GM21526 (cell line): ENCODE measurements around the gene PRIM1.
"Not testable (repeated sequence)": the region's sequence is repeated elsewhere in the genome, so short reads cannot be mapped to it uniquely, and the experiment has no call there.

Experiments used
- ATAC-seq: cut with Tn5 transposase; IDR thresholded peaks from one replicate; pipeline ENCODE4 v1.9.1; 2021; ENCODE audit warnings: moderate library complexity; ENCODE audit not compliant: unreplicated experiment, low FRiP score

The PRIM1 gene

GRCh38 chr12:56718636-56719035 is 33.5 kb downstream of the PRIM1 start:
- ATAC-seq: no peak

GRCh38 chr12:56718149-56718548 is 34.0 kb downstream of the PRIM1 start:
- ATAC-seq: no peak

GRCh38 chr12:56716933-56717880 is 34.9 kb downstream of the PRIM1 start:
- no peak for ATAC-seq

- no peak for ATAC-seq
Measured at GRCh38 chr12:56716458-56716857, 35.7 kb downstream of the PRIM1 start.

GRCh38 chr12:56715798-56716197 is 36.3 kb downstream of the PRIM1 start:
- ATAC-seq: no peak

GRCh38 chr12:56714431-56714929 is 37.6 kb downstream of the PRIM1 start:
- no peak for ATAC-seq

GRCh38 chr12:56713345-56713744 is 38.8 kb downstream of the PRIM1 start:
- ATAC-seq: no peak

GRCh38 chr12:56709759-56710376 is 42.3 kb downstream of the PRIM1 start:
- no peak for ATAC-seq

GRCh38 chr12:56704522-56704921 is 47.6 kb downstream of the PRIM1 start:
- not testable (repeated sequence) for ATAC-seq

GRCh38 chr12:56699020-56699661 is 53.0 kb downstream of the PRIM1 start:
- no peak for ATAC-seq

- ATAC-seq: no peak
Measured at GRCh38 chr12:56695327-56696101, 56.6 kb downstream of the PRIM1 start.

GRCh38 chr12:56694161-56694560 is 58.0 kb downstream of the PRIM1 start:
- no peak for ATAC-seq

- ATAC-seq: peak; percentile 0
Measured at GRCh38 chr12:56688846-56689109, 63.3 kb downstream of the PRIM1 start.

- peak; percentile 55 for ATAC-seq
Measured at GRCh38 chr12:56688129-56688845, 63.8 kb downstream of the PRIM1 start, which contains the start of gene PTGES3. Gene PTGES3, minus strand, starts transcription at chr12:56688284. Its CDS starts 285 bp downstream, at chr12:56687999.

GRCh38 chr12:56687223-56688128 is 64.6 kb downstream of the PRIM1 start:
- ATAC-seq: peak; percentile 18

- ATAC-seq: no peak
Measured at GRCh38 chr12:56684745-56685359, 67.3 kb downstream of the PRIM1 start.

- no peak for ATAC-seq
Measured at GRCh38 chr12:56682323-56682722, 69.8 kb downstream of the PRIM1 start.
